Measurements from ENCODE around the gene ZBTB46. TPM values are rescaled to one million over a fixed set of nuclear protein-coding genes. Genes with fewer than 3 reads are reported as not detected.

ZBTB46 gene
- total RNA-seq, 1 experiment from 2014 or later, result 27.1 TPM

GRCh38 chr20:63754008-63754407 lies 77.1 kb downstream of the ZBTB46 start:
- H2BK15ac ChIP-seq (ENCODE audit: low read depth, low read length), result no peak overlapping the region
- H2BK20ac ChIP-seq (ENCODE audit: low read depth, low read length, poor library complexity, severe bottlenecking), result no peak overlapping the region
- Mint-ChIP-seq H3K27ac (peak overlapping the region; percentile 21 to 45 (median 34); a peak in 4 of 7 replicates), H3K4me3 (no peak overlapping the region), H3K9me3 (no peaks in the 10 kb centered on the region), H3K4me1 (peaks cover 14 to 22% of the 10 kb centered on the region in 2 experiments), H3K36me3 (ENCODE audit: insufficient read depth in 1 of 3, low read depth in 3 of 3) (peaks cover 0 to 5% (median 2%) of the 10 kb centered on the region in 3 experiments; a peak in 4 of 7 replicates), H3K27me3 (ENCODE audit: low read depth) (no peaks in the 10 kb centered on the region)
- no peaks in the 10 kb centered on the region for H3K27me3 ChIP-seq (ENCODE audit: insufficient read depth, low read length)
- no peaks in the 10 kb centered on the region for H3K23me2 ChIP-seq (ENCODE audit: insufficient read length, low read depth, low read length, poor library complexity, severe bottlenecking)
- no CpG with 5 or more reads among the region's 16 CpGs for WGBS (ENCODE audit: extremely low coverage, insufficient read length, low lambda C conversion rate)
- H3K56ac ChIP-seq (ENCODE audit: insufficient read length, low read depth, low read length), result no peak overlapping the region
- H4K20me1 ChIP-seq (ENCODE audit: control insufficient read depth, insufficient read depth, insufficient read length), result no peaks in the 10 kb centered on the region
- no peak overlapping the region for H4K91ac ChIP-seq (ENCODE audit: insufficient read length, low read depth, low read length)
- no peaks in the 10 kb centered on the region for H3K79me2 ChIP-seq (ENCODE audit: insufficient read depth, low read length)
- H3T11ph ChIP-seq (ENCODE audit: low read length), result no peak overlapping the region
- no peak overlapping the region for H3K9ac ChIP-seq (ENCODE audit: extremely low read depth, insufficient read length, low read length)
- H3K14ac ChIP-seq (ENCODE audit: insufficient read depth, low read length), result no peak overlapping the region; the same call in 1 of the 2 replicates
- H2AK5ac ChIP-seq (ENCODE audit: insufficient read length, low read length), result no peak overlapping the region
- H3K23ac ChIP-seq (ENCODE audit: insufficient read length, low read depth, low read length), result no peak overlapping the region
- no peaks in the 10 kb centered on the region for H3K9me3 ChIP-seq (ENCODE audit: control insufficient read depth, low read depth, low read length)
- no peaks in the 10 kb centered on the region for H3K79me1 ChIP-seq (ENCODE audit: insufficient read depth, low read depth, low read length, poor library complexity, severe bottlenecking)
- H2AFZ ChIP-seq (ENCODE audit: low read length), result no peak overlapping the region
- TF ChIP-seq CTCF (conservative IDR thresholded peaks at IDR 0.05), result no peak
- no peak overlapping the region for H3K4me2 ChIP-seq (ENCODE audit: insufficient read depth, insufficient read length, low read length)
- no peak overlapping the region for H2BK120ac ChIP-seq (ENCODE audit: low read depth, low read length, poor library complexity, severe bottlenecking)
- no peak overlapping the region for H4K5ac ChIP-seq (ENCODE audit: insufficient read length, low read depth, low read length)
- H4K8ac ChIP-seq (replicated peaks; ENCODE audit: insufficient read length, low read depth, low read length), result no peak overlapping the region
- no peak overlapping the region for H2BK5ac ChIP-seq (ENCODE audit: insufficient read length, low read length)
- H3K18ac ChIP-seq (ENCODE audit: insufficient read length, low read depth, low read length), result no peak overlapping the region
- no peaks in the 10 kb centered on the region; the same call in 1 of the 2 replicates for H3K4me1 ChIP-seq (ENCODE audit: insufficient read depth, low read length)
- no peak overlapping the region for H3K4ac ChIP-seq (ENCODE audit: low read depth, low read length)
- H2BK12ac ChIP-seq (ENCODE audit: insufficient read length, low read depth, low read length), result no peak overlapping the region
- DNase-seq, result peak; percentile 38
- no peak overlapping the region for H3K27ac ChIP-seq (ENCODE audit: insufficient read length, low read depth, low read length)
